Fibroblast of lung (primary cell): ENCODE measurements around the gene GNGT2.

ENCODE experiments used
- EZH2 ChIP-seq: IDR thresholded peaks from 2 replicates; pipeline ENCODE4 v1.5.1; 2012; ENCODE audit warnings: low read length, control low read depth, mild to moderate bottlenecking; ENCODE audit errors: missing control alignments
- TF ChIP-seq, protein P1 (sequence below), 2 donors: IDR thresholded peaks in 1 of 2; conservative IDR thresholded peaks in 1 of 2; 1 replicate in 1 of 2; 2 replicates in 1 of 2; pipeline ENCODE4 v1.5.1; 2011 to 2012; ENCODE audit warnings: low read length in 2 of 2, control low read depth in 1 of 2, inconsistent platforms in 1 of 2, low read depth in 1 of 2, mild to moderate bottlenecking in 1 of 2

DNA sequence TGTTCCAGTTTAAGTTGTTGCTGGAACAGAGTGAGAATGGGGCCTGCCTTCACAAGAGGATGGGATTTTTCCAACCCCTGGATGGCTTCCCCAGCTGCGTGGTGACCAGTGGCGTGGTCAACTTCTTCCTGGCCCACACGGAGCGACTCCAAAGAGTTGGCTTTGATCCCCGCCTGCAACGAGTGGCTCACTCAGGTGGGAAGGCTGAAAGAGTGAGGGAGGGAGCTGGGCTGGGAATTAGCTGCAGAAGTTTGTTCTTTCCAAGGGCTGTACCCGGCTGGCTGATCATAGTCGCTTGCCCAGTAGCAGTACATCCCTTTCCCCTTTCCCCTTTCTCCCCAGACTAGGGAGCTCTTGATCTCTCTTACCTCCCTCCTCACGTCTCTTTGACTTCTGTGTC is 41.7 kb downstream of the GNGT2 start:
- TF ChIP-seq, protein P1, sequence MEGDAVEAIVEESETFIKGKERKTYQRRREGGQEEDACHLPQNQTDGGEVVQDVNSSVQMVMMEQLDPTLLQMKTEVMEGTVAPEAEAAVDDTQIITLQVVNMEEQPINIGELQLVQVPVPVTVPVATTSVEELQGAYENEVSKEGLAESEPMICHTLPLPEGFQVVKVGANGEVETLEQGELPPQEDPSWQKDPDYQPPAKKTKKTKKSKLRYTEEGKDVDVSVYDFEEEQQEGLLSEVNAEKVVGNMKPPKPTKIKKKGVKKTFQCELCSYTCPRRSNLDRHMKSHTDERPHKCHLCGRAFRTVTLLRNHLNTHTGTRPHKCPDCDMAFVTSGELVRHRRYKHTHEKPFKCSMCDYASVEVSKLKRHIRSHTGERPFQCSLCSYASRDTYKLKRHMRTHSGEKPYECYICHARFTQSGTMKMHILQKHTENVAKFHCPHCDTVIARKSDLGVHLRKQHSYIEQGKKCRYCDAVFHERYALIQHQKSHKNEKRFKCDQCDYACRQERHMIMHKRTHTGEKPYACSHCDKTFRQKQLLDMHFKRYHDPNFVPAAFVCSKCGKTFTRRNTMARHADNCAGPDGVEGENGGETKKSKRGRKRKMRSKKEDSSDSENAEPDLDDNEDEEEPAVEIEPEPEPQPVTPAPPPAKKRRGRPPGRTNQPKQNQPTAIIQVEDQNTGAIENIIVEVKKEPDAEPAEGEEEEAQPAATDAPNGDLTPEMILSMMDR (conservative IDR thresholded peaks at IDR 0.05 in 1 of 2, IDR thresholded peaks at IDR 0.05 in 1 of 2; ENCODE audit: low read depth in 1 of 2, low read length in 2 of 2) = no peak
- TF ChIP-seq EZH2 = no peak
